ENCODE data around the gene SUSD3.

- no peak for TF ChIP-seq POLR2A (IDR thresholded peaks at IDR 0.05; ENCODE audit: control extremely low read depth in 1 of 2, low read depth in 2 of 2, low read length in 2 of 2)
- TF ChIP-seq, protein P1, sequence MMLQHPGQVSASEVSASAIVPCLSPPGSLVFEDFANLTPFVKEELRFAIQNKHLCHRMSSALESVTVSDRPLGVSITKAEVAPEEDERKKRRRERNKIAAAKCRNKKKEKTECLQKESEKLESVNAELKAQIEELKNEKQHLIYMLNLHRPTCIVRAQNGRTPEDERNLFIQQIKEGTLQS (IDR thresholded peaks at IDR 0.05; ENCODE audit: insufficient read depth, low read depth, low read length): no peak
- TF ChIP-seq EZH2 (IDR thresholded peaks at IDR 0.05; ENCODE audit: low read depth, low read length, severe bottlenecking): no peak
- no peak for TF ChIP-seq YY1 (IDR thresholded peaks at IDR 0.05; ENCODE audit: low read depth, low read length)
- no peak for TF ChIP-seq TAF7 (optimal IDR thresholded peaks at IDR 0.05; ENCODE audit: borderline replicate concordance, low read depth, low read length)
- no peak for TF ChIP-seq CTCF (IDR thresholded peaks at IDR 0.05; ENCODE audit: control extremely low read depth in 1 of 3, insufficient read depth in 1 of 3, low read depth in 1 of 3, low read length in 3 of 3)
- no peak for TF ChIP-seq JUND (IDR thresholded peaks at IDR 0.05; ENCODE audit: low read length)
- no peak for TF ChIP-seq CEBPB (IDR thresholded peaks at IDR 0.05; ENCODE audit: low read depth, low read length)
- TF ChIP-seq CHD2 (IDR thresholded peaks at IDR 0.05; ENCODE audit: low read length): no peak
- no peak for TF ChIP-seq EGR1 (IDR thresholded peaks at IDR 0.05; ENCODE audit: borderline replicate concordance, low read depth, low read length)
- TF ChIP-seq SRF (IDR thresholded peaks at IDR 0.05; ENCODE audit: low read depth, low read length): no peak
Observed at GRCh38 chr9:93077811-93078210, 19.3 kb downstream of the SUSD3 start.

All from H1 (cell line).